Activated CD4-positive, alpha-beta T cell treated with anti-CD3 and anti-CD28 coated beads, Interleukin-2, amount 50 U/mL, for 24 hours (primary cell): ENCODE data around the gene UBLCP1.
"Not testable (repeated sequence)": the region's sequence is repeated elsewhere in the genome, so short reads cannot be mapped to it uniquely, and the experiment has no call there.

Experiments used
- DNase-seq, 2 donors: peaks; one replicate each; pipeline ENCODE4 v3.0.0-alpha.2; 2020; ENCODE audit warnings: low read depth in 1 of 2, low spot score in 1 of 2

The UBLCP1 gene

DNA sequence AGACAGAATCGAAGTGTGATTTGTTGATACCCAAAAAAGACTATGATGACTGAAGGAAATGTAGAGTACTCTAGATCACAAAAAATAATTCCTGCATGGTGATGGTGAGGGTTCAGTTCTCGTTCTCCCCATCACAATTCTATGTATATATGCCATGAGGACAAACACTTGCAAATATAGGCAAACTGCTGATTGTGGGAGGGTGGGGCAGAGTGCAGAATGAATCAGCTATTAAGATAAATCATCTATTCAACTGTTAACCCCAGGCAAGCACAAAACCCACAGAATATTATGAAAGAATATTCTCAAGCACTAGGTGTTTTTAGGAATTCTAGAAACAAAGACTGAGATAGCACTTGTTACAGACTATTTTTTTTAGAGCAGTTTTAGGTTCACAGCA, 13.9 kb upstream of the UBLCP1 start:
- DNase-seq: no peak

DNA sequence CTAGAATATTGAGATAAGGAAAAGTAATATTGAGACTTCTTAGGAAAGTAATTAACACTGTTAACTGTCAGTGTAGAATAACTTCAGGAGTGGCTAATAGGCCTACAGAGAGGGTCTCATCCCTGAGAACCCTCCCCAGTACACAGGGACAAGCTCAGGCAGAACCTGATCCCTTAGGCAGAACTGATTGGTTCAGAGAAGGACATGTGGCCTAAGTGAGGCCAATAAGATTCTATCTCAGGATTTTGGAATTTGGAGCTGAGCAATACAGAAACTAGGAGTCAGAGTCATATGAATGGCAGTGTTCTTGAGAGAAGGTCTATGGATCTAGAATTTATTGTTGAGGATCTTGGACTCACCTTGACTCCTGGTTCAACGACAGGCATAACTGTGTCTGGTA, 10.9 kb upstream of the UBLCP1 start:
- DNase-seq: no peak

DNA sequence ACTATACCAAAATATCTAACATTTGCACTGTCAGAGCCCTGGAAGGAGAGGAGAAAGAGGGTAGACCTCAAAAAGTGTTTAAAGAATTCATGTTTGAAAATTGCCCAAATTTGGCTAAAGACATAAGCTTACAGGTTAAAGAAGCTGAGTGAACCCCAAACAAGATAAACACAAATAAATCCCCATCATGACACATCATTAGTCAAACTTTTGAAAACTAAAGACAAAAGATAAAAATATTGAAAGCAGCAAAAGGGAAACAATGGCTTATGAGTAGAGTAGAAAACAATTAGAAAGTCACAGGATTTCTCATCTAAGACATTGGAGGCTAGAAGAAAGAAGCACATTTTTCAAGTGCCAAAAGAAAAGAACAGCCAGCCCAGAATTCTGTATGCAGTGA, 6.1 kb upstream of the UBLCP1 start:
- DNase-seq: no peak

DNA sequence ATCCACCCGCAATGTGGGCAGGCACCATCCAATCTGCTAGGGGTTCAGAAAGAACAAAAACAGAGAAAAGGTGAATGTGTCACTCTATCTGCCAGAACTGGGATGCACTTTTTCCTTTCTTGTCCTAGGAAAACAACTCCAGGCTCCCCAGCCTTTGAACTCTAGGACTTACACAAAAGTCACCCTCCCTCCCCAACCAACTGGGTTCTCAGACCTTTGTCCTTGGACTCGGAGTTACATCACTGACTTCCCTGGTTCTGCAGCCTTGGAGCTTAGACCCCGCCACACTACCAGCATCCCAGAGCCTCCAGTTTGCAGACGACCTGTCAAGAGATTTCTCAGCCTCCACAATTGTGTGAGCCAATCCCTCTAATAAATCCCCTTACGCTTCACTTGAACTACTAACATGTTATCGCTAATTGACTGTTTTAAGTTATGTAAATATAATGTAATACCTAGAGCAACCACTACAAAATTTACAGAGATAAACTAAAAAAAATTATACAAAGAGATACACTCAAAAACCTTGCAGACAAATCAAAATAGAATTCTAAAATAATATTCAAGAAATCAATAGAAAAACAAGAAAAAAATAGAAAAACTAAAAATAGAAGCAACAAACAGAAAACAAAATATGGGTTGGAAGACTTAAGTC, 5.3 kb upstream of the UBLCP1 start:
- no peak for DNase-seq

DNA sequence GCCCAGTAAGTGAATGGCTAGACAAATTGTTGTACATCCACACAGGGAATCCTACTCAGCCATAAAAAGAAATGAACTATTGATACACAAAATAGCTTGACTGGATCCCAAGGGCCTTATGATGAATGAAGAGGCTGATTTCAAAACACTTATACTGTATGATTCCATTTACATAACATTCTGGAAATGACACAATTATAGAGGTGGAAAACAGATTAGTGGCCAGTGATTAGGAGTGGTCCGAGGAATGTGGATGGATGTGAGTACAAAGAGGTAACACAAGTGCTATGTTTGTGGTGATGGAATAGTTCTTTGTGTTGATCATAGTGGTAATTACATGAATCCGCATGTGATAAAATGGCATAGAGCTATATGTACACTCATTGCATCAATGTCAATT, 4.7 kb upstream of the UBLCP1 start:
- DNase-seq: no peak

DNA sequence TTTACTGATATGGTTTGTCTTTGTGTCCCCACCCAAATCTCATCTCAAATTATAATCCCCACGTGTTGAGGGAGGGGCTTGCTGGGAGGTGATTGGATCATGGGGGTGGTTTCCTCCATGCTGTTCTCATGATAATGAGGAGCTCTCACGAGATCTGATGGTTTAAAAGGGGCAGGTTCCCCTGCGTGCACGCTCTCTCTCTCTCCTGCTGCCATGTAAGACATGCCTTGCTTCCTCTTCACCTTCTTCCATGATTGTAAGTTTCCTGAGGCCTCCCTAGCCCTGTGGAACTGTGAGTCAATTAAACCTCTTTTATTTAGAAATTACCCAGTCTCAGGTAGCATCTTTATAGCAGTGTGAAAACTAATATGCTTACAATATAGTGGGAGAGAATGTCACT, 2.9 kb upstream of the UBLCP1 start:
- not testable (repeated sequence) for DNase-seq

DNA sequence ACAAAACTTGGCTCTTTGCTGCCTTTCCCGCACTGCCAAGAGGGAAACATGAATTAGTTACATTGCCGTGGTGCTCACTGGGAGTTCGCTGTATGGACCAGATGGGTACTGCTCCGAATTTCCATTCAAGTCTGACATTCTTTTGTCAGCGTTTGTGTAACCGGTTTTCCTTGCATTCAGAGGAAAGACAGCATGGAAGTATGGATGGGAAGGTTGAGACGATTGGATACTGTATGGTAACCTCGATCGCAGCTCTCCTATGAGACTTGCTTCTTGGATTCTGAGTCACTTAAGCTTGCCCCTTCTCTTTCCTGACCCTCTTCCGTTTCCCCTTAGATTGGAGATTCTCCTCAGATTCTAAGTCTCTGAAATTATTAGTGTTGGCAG, 625 bp upstream of the UBLCP1 start:
- DNase-seq: no peak

DNA sequence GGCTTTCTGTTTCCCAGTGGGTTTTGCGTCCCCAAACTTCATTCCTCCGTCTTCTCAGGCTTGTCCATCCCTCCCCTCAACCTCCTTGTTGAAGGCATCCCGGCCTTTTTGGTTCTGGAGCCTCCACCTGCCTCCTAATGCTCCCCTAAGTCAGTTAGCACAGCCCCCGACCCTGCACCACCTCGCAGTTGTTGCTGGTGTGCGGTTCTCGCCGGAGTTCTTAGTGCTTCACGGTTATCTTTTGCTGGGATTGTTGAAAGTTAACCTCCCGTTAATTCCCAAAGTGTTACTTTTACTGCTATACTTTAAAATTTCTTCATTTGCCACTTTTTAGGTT, 447 bp downstream of the UBLCP1 start:
- no peak for DNase-seq

DNA sequence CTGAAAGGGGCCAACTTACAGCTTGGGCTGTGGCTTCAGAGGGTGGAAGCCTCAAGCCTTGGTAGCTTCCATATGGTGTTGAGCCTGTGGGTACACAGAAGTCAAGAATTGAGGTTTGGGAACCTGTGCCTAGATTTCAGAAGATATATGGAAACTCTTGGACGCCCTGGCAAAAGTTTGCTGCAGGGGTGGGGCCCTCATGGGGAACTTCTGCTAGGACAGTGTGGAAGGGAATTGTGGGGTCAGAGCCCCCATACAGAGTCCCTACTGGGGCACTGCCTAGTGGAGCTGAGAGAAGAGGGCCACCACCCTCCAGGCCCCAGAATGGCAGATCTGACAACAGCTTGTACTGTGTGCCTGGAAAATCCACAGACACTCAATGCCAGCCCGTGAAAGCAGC, 3.7 kb downstream of the UBLCP1 start:
- DNase-seq: not testable (repeated sequence)

DNA sequence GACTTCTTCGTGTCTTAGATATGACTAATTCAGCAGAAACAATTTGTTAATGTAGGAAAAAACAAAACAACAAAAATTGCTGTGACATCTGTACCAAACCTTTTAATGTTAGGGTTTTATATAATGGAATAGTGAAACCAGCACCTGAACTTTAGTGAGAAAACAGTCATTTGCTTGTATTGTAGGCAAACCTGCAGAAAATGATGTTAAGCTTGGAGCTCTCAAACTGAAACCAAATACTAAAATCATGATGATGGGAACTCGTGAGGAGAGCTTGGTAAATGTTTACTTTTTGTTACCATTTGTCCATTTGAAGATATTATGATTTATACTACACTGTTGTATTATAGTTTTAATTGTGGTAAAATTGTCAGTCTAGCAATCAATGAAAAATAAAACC, 6.6 kb downstream of the UBLCP1 start:
- DNase-seq: no peak

DNA sequence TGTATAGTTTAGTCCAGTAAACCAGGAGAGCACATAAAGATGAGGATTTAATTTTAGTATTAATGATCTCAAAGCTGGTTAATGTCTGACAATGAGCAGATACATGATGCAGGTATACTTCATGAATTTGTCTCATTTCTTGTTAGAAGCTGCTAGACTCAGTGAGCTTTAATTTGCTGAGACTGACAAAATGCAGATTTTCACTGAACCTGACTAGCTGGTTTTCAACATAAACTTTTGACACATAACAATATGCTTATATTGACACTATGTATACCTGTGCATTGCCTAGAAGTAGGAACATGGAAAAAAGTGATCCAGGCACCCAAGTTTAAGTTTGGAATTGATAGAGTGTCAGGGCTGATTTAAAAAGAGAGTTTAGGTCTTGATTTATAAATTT, 10.8 kb downstream of the UBLCP1 start:
- DNase-seq: no peak

DNA sequence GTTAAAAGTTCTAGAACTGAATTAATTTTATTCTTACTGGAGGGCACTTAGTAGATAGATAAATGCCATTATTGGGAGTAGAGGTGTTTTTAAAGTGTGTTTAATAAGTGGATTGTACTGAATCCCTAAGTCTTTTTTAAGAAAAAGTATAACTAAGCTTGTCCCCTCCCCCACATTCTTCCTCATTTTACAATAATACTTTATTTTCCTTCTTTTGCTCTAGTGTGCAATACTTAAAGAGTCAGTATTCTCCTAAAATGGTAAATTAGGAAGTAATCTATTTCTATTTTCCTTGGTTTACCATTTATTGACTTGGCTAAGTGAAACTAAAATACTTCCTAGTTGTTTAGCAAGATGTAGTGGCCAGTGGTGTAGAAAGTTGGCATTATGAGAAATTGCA, 11.6 kb downstream of the UBLCP1 start:
- DNase-seq: no peak

DNA sequence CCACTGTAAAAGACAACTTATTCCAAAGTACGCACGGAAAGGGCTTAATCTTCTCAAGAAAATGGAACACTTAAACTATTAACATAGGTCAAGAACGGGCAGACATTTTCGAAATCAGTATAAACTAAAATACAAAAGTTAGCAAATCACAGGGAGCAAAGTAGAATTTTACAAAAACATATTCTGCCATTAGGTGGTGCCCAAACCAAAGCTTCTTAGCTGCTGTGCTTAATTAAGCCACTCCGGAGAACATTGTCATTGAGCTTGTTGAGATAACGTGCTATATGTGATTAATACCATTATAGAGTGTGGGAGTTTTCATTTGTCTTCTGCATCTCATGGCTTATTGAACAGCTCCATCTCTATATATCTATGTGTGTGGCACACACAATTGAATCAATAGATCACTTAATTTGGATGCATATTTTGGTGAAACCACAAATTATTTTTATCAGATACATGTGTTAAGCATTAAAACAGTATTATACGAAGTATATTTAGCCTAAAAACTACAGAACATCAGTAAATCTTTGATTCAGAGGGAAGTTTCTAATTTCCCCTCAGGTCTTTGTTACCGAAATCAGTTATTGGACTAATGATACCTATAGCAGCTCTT, 23.4 kb downstream of the UBLCP1 start:
- DNase-seq: no peak

DNA sequence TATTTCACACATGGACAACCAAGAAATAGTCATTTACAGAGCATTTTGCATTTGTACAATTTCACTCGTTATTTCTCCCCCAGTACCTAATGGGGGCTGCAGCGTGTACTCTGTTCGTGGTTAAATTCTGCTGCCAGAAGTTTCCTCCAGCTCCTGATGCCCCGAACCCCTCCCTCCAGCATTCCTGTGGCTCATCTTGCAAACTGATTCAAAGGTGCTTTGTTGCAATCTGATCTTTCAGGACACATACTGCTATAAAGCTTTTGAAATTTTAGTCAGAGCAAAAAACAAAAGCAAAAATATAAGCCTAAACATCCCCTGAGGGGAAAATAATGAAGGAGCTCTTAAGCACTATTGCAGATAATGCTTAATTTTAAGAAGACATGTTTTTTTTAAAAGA, 27.7 kb downstream of the UBLCP1 start:
- no peak for DNase-seq

DNA sequence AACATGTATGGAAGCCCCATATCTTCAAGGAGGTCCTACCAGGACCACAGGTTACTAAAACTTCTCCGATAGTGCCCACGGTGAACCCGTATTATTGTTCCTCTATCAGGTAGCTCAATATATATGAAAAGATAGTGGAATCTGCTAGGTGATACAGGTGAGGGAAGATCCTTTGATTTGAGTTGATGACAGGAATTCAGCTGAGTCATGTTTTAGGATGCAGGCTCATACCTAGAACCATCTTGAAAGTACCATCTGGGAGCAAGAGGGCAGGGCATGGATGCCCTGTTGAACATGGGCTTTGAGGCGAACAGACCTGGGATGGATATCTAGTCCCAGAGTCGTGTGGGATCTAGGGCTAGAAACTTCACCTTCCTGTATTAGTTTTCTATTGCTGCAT, 31.8 kb downstream of the UBLCP1 start:
- DNase-seq: no peak

DNA sequence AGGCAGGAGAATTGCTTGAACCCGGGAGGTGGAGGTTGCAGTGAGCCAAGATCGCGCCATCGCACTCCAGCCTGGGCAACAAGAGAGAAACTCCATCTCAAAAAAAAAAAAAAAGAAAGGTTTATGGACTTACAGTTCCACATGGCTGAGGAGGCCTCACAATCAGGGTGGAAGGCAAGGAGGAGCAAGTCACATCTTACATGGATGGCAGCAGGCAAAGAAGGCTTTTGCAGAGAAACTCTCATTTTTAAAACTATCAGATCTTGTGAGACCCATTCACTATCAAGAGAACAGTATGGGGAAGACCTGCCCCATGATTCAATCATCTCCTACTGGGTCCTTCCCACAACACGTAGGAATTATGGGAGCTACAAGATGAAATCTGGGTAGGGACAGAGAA, 34.2 kb downstream of the UBLCP1 start:
- DNase-seq: not testable (repeated sequence)

DNA sequence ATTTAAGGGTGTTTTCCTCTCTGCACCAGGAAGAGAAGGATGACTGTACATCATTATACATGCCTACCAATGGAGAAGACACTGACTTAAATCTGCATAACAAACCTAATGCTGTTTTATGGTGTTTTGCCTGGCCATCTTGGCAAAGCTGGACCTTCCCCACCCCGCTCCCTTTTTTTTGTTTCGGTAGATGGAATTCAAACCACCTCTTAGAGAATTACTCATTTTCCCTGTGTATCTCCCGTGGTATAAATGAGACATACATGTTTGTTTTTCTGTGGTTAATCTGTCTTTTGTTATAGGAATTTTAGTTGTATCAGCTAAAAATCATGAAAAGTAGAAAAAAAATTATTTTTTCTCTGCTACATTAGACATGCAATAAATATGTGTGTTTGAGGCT, 38.4 kb downstream of the UBLCP1 start:
- no peak for DNase-seq

DNA sequence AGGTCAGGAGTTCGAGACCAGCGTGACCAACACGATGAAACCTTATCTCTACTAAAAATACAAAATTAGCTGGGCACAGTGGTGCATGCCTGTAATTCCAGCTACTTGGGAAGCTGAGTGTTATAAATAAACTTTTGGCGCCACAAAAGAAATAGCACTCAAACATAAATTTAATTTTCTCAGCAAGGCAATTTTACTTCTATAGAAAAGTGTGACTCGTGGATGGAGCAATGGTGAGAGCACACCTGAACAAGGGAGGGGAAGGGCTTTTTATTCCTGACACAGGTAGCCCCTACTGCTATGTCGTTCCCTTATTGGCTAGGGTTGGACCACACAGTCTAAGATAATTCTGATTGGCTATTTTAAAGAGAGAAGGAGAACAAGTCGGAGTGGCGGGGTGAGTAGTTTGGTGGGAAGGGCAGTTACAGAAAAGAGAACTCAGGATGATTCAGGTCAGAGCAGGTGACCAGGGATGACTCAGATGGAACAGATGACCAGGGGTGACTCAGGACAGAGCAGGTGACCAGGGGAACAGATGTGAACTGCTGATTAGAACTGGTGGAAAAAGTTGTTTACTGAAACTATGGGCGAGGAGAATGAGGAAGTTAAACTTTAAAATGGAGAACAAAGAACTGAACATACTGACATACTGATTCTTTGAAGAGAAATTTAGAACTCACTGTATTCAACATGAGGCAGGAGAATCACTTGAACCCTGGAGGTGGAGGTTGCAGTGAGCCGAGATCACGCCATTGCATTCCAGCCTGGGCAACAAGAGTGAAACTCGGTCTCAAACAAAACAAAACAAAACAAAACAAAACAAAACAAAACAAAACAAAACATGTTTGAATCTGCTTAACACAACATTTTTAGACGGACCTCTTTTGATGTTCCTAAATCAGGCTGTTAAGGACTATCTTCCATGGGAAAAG, 39.1 kb downstream of the UBLCP1 start:
- DNase-seq: not testable (repeated sequence)

DNA sequence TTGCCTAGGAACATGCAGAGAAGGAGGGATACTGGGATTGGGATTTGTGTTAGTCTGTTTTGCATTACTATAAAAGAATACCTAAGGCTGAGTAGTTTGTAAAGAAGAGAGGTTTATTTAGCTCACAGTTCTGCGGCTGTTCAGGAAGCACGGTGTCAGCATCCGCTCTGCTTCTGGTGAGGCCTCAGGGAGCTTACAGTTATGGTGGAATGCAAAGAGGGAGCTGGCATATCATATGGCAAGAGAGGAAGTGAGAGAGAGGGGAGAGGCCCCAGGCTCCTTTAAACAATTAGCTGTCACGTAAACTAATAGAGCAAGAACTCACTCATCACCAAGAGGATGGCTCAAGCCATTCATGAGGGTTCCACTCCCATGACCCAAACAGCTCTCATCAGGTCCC, 40.2 kb downstream of the UBLCP1 start:
- DNase-seq: no peak

DNA sequence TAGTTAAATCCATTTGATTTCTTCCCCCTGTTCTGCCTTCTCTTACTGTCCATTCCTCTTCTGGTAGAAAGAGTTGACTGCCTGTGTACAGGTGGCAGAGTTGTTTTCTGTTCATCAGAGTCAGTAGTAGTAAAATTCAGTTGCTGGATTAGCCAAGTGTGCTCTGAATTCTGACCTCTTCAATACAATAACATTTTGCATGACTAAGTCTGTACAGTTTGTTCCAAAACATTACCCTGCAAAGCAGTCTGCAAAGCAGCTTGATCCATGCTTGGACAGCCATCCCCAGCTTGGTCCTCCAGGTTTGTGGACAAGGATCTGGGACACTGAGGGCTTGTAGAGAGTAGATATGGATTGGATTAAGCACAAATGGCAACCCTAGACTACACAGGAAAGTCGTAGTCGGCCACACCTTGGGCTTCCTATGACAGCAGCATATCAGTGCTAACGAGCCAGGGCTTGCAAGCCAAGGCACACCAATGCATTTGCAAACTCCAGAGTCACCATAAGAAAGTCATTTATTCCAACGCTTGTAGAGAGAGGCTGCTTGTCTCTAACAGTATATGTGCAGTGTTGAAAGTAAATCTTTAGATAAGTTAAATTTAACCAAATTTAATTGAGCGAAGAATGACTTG, 42.0 kb downstream of the UBLCP1 start:
- DNase-seq: no peak

DNA sequence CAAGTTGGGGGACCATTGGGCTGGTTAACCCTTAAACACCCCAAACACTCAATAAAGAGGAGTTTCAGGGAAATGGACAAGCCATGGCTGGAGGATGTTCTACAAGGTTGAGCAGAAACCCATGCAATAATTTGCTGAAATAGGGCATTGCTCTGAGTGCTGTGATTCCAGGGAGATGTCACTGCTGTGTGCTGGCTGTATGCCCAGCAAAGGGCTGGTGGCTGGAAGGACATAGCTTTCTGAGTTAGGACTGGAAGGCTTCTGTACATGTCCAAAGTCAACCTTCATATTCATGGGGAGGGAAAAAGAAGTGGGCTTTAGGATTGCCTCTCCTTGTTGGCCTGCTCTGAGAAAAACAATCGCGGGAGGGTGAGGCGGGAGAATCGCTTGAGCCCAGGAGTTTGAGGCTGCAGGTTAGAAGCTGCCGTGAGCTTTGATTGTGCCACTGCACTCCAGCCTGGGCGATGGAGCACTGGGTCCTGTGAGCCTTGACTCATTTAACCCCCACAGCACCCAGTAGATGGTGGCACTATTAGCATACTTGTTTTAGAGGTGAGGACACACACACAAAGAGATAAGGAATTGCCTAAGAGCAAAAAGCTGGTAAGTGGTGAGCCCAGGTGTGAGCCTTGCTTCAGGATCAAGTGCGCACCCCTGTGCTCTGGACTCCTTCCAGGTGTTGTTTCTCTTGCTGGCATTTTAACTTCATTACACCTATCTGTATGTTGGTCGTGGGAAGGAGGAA, 46.8 kb downstream of the UBLCP1 start:
- DNase-seq: no peak
